Smooth muscle cell (in vitro differentiated cells): Measurements from ENCODE around the gene CEP95. TPM values are rescaled to one million over a fixed set of nuclear protein-coding genes. Genes with fewer than 3 reads are reported as not detected.

ENCODE experiments used
- DNase-seq: peaks from one replicate; lab custom pipeline; 2025; ENCODE audit not compliant: unreplicated experiment; lab: John Stamatoyannopoulos, UW
- H2AFZ ChIP-seq: fragments of 200-600 bp; sonication (generic); 2 replicates; pipeline ENCODE4 v1.6.0; 2016; ENCODE audit warnings: antibody characterized with exemption, low read depth, mild to moderate bottlenecking
- H3F3A ChIP-seq: fragments of 200-600 bp; sonication (generic); 2 replicates; pipeline ENCODE4 v1.6.0; 2017; ENCODE audit warnings: antibody characterized with exemption, low read depth
- H3K27ac ChIP-seq: fragments of 200-600 bp; sonication (generic); 2 replicates; pipeline ENCODE4 v1.5.1; 2016; ENCODE audit warnings: low read depth, mild to moderate bottlenecking
- H3K27me3 ChIP-seq: fragments of 200-600 bp; sonication (generic); 2 replicates; pipeline ENCODE4 v1.6.1; 2016; ENCODE audit warnings: low read depth, mild to moderate bottlenecking
- H3K36me3 ChIP-seq: fragments of 200-600 bp; sonication (generic); 2 replicates; pipeline ENCODE4 v1.5.1; 2016; ENCODE audit warnings: low read depth
- H3K4me1 ChIP-seq: fragments of 200-600 bp; sonication (generic); 2 replicates; pipeline ENCODE4 v1.5.1; 2016; ENCODE audit warnings: low read depth
- H3K4me2 ChIP-seq: fragments of 200-600 bp; sonication (generic); 2 replicates; pipeline ENCODE4 v1.6.0; 2016; ENCODE audit warnings: mild to moderate bottlenecking
- H3K4me3 ChIP-seq: fragments of 200-600 bp; sonication (generic); 2 replicates; pipeline ENCODE4 v1.5.1; 2016; ENCODE audit warnings: mild to moderate bottlenecking
- H3K79me2 ChIP-seq: fragments of 200-600 bp; sonication (generic); 2 replicates; pipeline ENCODE4 v1.6.0; 2016; ENCODE audit warnings: low read depth, mild to moderate bottlenecking
- H3K9ac ChIP-seq: fragments of 200-600 bp; sonication (generic); 2 replicates; pipeline ENCODE4 v1.6.0; 2016; ENCODE audit warnings: low read depth
- H3K9me3 ChIP-seq: fragments of 200-600 bp; sonication (generic); replicated peaks from 2 replicates; pipeline ENCODE4 v1.5.1; 2016; ENCODE audit warnings: low read depth
- H4K20me1 ChIP-seq: fragments of 200-600 bp; sonication (generic); 2 replicates; pipeline ENCODE4 v1.6.0; 2016; ENCODE audit warnings: low read depth
- CTCF ChIP-seq: fragments of 200-600 bp; sonication (generic); IDR thresholded peaks from 2 replicates; pipeline ENCODE4 v1.5.1; 2017; ENCODE audit warnings: borderline replicate concordance, mild to moderate bottlenecking, antibody characterized with exemption; ENCODE audit not compliant: insufficient read depth, poor library complexity, severe bottlenecking
- WGBS: methylation state at CpG from one replicate; pipeline ENCODE4 v1.1.7; 2016; ENCODE audit warnings: low lambda C conversion rate; 5-methylcytosine and 5-hydroxymethylcytosine counted together
- polyA plus RNA-seq: library from polyadenylated mRNA; unstranded; fragments of >200 nt; fragmentation: Nextera tagmentation; extraction: Ambion mirVana; gene quantifications from 2 replicates; pipeline ENCODE4 v1.2.1, GENCODE V29; 2016
- total RNA-seq: library from RNA; depleted of rRNA; stranded (reverse); fragments of >200 nt; gene quantifications from 2 replicates; pipeline ENCODE4 v1.2.3, GENCODE V29; 2014

CEP95 gene
- total and polyA plus RNA-seq, 2 experiments from 2014 or later = 21.3 to 55.4 TPM

- H4K20me1 ChIP-seq = peaks cover 88% of the 10 kb centered on the region
- 97% methylated on average over 6 of the region's 6 CpGs for WGBS
- H3K27me3 ChIP-seq = no peaks in the 10 kb centered on the region
- DNase-seq = no peak
- no peak for TF ChIP-seq CTCF
- H3K4me3 ChIP-seq = no peak overlapping the region
- H3K27ac ChIP-seq = no peak overlapping the region
- no peak overlapping the region for H2AFZ ChIP-seq
- peak overlapping the region; percentile 86 for H3K4me2 ChIP-seq
- H3K9me3 ChIP-seq = no peaks in the 10 kb centered on the region
- H3K36me3 ChIP-seq = peaks cover 6% of the 10 kb centered on the region
- H3K4me1 ChIP-seq = peaks cover 13% of the 10 kb centered on the region
- no peak overlapping the region for H3K9ac ChIP-seq
- H3K79me2 ChIP-seq = peaks cover 69% of the 10 kb centered on the region
- H3F3A ChIP-seq = peaks cover 5% of the 10 kb centered on the region
Measured at GRCh38 chr17:64509179-64509578, 2.4 kb downstream of the CEP95 start.

GRCh38 chr17:64515419-64515818, 8.6 kb downstream of the CEP95 start:
- WGBS = 94% methylated on average over 2 of the region's 2 CpGs
- H3K9me3 ChIP-seq = no peaks in the 10 kb centered on the region
- no peak overlapping the region for H3K4me3 ChIP-seq
- H3K4me2 ChIP-seq = no peak overlapping the region
- no peak for TF ChIP-seq CTCF
- peaks cover 66% of the 10 kb centered on the region for H4K20me1 ChIP-seq
- no peak overlapping the region for H3K27ac ChIP-seq
- DNase-seq = no peak
- H3K36me3 ChIP-seq = peaks cover 22% of the 10 kb centered on the region
- H3K27me3 ChIP-seq = no peaks in the 10 kb centered on the region
- H3K79me2 ChIP-seq = peaks cover 28% of the 10 kb centered on the region
- H3K9ac ChIP-seq = no peak overlapping the region
- H2AFZ ChIP-seq = no peak overlapping the region
- H3K4me1 ChIP-seq = no peaks in the 10 kb centered on the region
- no peaks in the 10 kb centered on the region for H3F3A ChIP-seq

GRCh38 chr17:64515829-64516228, 9.1 kb downstream of the CEP95 start:
- H4K20me1 ChIP-seq = peaks cover 62% of the 10 kb centered on the region

More at GRCh38 chr17:64515829-64516228, 9.1 kb downstream of the CEP95 start:
- Histone ChIP-seq H3K9me3 (no peaks in the 10 kb centered on the region), H3K27me3 (no peaks in the 10 kb centered on the region), H3K79me2 (peaks cover 25% of the 10 kb centered on the region), H3K9ac (no peak overlapping the region), H3K4me3 (no peak overlapping the region), H3F3A (no peaks in the 10 kb centered on the region), H3K4me1 (no peaks in the 10 kb centered on the region), H2AFZ (no peak overlapping the region), H3K36me3 (peaks cover 22% of the 10 kb centered on the region), H3K27ac (no peak overlapping the region), H3K4me2 (no peak overlapping the region)
- no peak for DNase-seq
- TF ChIP-seq CTCF = no peak
- 94% methylated on average over 1 of the region's 1 CpG for WGBS
